ENCODE measurements around the gene ZNF467. TPM values are rescaled to one million over a fixed set of nuclear protein-coding genes. Genes with fewer than 3 reads are reported as not detected.

ZNF467 gene
- total RNA-seq, 3 donors from 2014 or later, result 2.4 to 19.5 (median 5.1) TPM

- peaks cover under 1% of the 10 kb centered on the region for H3K4me1 ChIP-seq (ENCODE audit: low read depth)
- no peaks in the 10 kb centered on the region for H3K36me3 ChIP-seq (ENCODE audit: low read depth)
- TF ChIP-seq CTCF (IDR thresholded peaks at IDR 0.05), result no peak
- ATAC-seq, result no peak
- no peak overlapping the region for H3K4me3 ChIP-seq
- no peaks in the 10 kb centered on the region for H3K9me3 ChIP-seq
- DNase-seq, result no peak
- intact Hi-C loops (cut with DNase I, micrococcal nuclease), result no loop called here
Observed at GRCh38 chr7:149795126-149795525, 21.7 kb upstream of the ZNF467 start.

GRCh38 chr7:149794661-149795060 is 21.3 kb upstream of the ZNF467 start:
- Histone ChIP-seq H3K4me3 (no peak overlapping the region), H3K36me3 (ENCODE audit: low read depth) (no peaks in the 10 kb centered on the region), H3K4me1 (ENCODE audit: low read depth) (peaks cover 3% of the 10 kb centered on the region), H3K9me3 (no peaks in the 10 kb centered on the region)
- ATAC-seq, result no peak
- no peak for TF ChIP-seq CTCF (IDR thresholded peaks at IDR 0.05)
- no peak for DNase-seq
- intact Hi-C loops (cut with DNase I, micrococcal nuclease), result no loop called here

- no peak for DNase-seq
- intact Hi-C loops (cut with DNase I, micrococcal nuclease), result no loop called here
- no peak for ATAC-seq
- H3K4me1 ChIP-seq (ENCODE audit: low read depth), result peaks cover 3% of the 10 kb centered on the region
- TF ChIP-seq CTCF (IDR thresholded peaks at IDR 0.05), result no peak
- H3K4me3 ChIP-seq, result no peak overlapping the region
- no peaks in the 10 kb centered on the region for H3K9me3 ChIP-seq
- H3K36me3 ChIP-seq (ENCODE audit: low read depth), result no peaks in the 10 kb centered on the region
Observed at GRCh38 chr7:149793261-149793660, 19.9 kb upstream of the ZNF467 start.

- TF ChIP-seq CTCF (IDR thresholded peaks at IDR 0.05), result no peak
- no peak for ATAC-seq
Observed at GRCh38 chr7:149792220-149792595, 18.8 kb upstream of the ZNF467 start.

GRCh38 chr7:149791411-149792219 is 18.2 kb upstream of the ZNF467 start:
- TF ChIP-seq CTCF (IDR thresholded peaks at IDR 0.05), result no peak
- Histone ChIP-seq H3K4me1 (ENCODE audit: low read depth) (peaks cover 3% of the 10 kb centered on the region), H3K36me3 (ENCODE audit: low read depth) (no peaks in the 10 kb centered on the region), H3K4me3 (no peak overlapping the region), H3K9me3 (no peaks in the 10 kb centered on the region)
- ATAC-seq (no peak), DNase-seq (no peak)
- intact Hi-C loops (cut with DNase I, micrococcal nuclease), result no loop called here

More at GRCh38 chr7:149792220-149792595, 18.8 kb upstream of the ZNF467 start:
- H3K4me1 ChIP-seq (ENCODE audit: low read depth), result peaks cover 3% of the 10 kb centered on the region
- no peak overlapping the region for H3K4me3 ChIP-seq
- H3K36me3 ChIP-seq (ENCODE audit: low read depth), result no peaks in the 10 kb centered on the region
- intact Hi-C loops (cut with DNase I, micrococcal nuclease), result no loop called here
- H3K9me3 ChIP-seq, result no peaks in the 10 kb centered on the region
- DNase-seq, result no peak

Data from mucosa of descending colon (tissue), 3 donors.